GM18909 (cell line): ENCODE data around the gene OSBP2.

ENCODE experiments used
- ATAC-seq: cut with Tn5 transposase; IDR thresholded peaks from one replicate; pipeline ENCODE4 v1.9.1; 2021; ENCODE audit warnings: mild to moderate bottlenecking; ENCODE audit not compliant: unreplicated experiment, poor library complexity

OSBP2 gene

DNA sequence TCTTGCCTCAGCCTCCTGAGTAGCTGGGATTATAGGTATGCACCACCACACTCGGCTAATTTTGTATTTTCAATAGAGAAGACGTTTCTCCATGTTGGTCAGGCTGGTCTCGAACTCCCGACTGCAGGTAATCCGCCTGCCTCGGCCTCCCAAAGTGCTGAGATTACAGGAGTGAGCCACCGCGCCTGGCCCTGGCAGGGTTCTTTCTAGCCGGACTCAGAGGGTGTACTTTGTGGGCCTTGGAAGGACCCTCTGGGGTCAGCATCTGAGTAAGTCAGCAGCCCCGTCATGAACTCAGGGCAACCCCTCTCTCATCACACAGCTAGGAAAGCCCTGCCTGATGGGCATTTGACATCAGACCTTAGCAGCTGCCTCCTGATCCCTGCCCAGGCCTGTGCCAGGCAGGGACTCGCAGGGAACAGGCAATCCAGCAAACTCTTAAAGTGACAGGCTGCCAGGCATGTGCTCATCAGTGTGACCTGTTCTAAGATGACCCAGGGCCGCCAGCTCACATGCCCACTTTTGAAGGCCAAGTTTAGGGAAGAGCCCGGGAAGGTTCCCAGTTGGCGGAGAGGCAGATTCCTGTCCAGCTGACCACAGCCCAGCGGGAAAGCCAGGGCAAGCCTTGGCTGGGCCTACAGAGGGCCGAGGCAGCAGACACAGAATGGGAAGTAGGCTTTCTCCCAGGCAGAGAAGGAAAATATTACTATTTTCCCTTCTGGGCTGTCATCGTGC, 181.0 kb downstream of the OSBP2 start:
- ATAC-seq, result no peak

DNA sequence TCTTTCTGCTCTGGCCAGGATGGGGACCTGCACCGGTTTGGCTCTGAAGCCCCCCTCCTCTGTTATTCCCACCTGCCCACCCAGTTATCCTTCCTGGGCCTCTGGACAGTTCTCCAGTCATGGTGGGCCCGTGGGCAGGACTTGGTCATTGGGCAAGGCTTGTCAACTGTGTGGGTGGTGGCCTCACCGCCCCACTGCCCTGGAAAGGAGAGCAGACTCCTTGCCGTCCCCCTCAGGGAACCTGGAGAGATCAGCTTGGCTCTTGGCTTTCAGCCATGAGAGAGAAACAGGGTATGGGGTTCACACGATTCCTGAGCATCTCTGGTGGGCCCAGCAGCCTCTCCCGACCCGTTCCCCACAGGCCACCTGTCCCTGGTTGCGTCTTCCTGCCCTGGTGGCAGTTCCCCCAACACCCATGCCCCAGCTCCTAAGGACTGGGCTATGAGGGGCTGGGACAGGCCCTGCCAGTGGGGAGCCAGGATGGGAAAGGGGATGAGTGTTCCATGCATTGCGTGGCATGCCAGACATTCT, 181.6 kb downstream of the OSBP2 start:
- no peak for ATAC-seq

DNA sequence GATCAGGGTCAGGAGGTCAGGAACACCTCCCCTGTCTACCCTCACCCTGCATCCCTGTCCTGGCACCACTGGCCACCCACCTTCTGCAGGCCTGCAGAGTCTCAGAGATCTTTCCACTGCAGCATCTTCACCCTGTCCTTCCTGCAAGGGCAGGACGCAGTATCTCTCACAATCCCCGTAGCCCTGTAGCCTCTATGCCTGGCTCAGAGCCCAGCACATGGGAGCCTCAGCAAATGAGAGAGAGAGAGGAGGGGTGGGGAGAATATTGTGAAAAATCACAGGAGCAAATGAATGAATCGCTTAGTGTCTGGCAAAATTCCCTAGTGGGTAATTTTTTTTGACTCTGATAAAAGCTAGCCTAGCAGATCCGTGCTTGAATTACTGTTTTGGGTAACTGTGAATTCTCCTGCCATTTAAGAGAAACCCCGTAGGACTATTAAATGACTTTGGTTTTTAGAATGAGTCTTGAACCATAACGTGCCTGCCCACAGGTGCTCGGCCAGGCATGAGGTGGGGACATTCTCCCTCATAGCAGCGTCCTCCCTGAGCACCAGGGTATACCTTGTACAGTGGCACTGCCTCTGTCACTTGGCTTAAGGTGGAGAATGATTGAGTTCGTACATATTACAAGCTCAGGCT, 182.4 kb downstream of the OSBP2 start:
- ATAC-seq, result no peak

DNA sequence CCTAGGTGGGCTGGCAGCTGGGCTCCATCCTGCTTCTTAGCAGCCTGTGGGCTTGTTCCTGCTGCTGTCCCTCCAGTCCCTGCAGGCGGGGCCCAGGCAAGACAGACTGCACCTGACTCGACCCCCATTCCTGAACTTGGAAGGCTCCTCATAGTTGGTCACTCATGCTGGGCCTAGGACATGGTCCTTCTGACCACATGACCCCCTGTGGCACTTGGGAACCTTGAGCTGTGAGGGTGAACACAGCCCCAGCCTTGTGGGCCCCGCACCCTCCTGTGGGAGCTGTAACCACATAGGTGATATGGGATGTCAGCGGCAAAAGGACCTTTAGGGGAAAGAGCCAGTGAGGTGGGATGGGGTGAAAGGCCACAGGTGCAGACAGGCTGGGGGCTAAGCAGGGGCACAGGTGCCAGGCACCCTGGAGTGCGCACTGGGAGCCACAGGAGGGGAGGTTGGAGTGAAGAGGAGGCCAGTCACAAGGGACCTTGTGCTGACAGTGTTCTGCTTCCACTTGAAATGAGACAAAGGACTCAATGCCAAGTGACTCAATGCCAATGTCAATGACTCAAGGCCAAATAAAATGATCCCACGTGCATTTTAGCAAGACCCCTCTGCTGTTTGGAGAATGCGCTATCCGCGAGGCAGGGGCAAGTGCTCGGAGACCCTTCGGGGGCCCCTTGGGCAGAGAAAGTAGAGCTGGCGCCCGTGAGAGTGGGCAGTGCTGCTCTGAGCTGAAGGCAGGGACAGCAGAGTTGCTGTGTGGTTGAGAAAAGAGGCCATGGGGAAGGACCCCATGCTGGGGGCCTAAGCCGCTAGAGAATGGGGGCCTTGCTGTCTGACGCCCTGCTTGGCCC, 183.2 kb downstream of the OSBP2 start:
- ATAC-seq, result no peak

DNA sequence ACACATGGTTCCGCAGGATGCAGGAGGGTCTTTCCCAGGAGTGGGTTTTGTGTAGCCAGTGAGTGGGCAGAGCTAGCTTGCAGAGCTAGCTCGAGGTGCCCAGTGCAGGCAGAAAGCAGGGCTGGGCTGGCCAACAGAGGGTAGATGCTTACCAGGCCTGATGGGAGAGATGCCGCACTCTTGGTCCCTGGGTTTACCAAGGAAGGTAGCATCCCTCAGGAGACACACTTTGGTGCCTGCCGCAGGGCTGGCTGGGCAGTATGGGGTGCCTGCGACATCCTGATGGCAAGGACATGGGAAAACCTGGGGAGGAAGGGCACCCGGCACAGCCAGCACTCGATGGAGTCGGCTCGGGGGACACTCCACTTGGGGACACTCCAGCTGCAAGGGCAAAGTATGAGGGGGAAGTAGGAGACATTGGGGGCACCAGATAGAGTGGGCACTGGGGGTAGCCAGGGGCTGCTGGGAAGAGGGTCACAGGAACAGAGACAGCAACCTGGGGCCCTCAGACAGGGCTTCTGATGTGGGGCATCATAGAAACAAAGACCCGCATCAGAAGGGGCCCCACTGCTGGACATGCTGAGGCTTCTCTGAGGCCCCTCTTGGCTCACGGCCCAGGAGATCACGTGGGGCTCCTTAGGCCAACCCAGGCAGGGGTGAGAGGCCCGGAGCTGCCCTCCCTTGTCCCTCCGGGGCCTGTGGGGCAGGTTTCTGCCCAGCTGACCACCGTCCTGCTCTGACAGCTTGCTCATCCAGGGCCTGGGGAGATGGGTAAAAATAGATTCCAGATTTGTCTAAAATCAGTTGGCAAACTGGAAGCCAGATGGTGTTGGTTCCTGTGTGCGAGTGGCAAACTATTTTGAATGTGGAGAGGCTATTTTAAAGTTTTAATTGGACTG, 184.1 kb downstream of the OSBP2 start:
- no peak for ATAC-seq

DNA sequence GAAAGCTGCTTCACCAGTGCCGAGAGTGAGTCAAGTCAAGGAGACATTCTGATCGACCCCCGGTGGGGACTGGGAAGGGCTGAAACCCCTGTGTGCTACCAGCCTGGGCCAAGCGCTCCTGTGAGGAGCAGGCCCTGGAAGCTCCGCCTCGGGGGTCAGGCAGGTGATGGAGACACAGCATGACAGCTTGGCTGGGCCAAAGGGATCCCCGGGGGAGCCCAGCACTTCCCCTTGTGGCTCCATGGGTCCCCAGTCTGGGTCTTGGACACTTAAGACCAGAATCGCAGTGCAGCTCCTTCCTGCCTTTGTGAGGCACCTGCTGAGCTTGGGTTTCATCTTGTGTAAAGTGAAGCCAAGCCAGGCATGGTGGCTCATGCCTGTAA, 184.7 kb downstream of the OSBP2 start:
- no peak for ATAC-seq

DNA sequence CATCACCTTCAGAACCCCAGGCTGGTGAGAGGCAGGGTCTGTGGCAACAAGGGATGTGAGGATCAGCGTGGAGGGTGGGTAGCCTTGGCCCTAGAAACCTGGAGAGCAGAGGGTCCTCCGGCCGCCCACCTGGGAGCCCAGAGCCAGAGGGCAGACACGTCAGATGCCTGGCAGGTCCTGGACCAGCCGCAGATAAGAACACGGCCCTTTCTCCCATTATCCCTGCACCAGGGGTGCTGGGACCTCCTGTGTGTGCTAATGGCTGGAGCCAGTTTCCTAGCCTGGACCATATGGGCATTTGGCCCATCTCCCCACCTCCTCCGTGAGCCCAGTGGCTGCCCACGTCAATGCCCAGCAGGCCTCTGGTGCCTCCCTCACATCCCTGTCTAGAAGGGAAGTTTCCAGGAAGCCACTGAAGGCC, 185.5 kb downstream of the OSBP2 start:
- no peak for ATAC-seq

DNA sequence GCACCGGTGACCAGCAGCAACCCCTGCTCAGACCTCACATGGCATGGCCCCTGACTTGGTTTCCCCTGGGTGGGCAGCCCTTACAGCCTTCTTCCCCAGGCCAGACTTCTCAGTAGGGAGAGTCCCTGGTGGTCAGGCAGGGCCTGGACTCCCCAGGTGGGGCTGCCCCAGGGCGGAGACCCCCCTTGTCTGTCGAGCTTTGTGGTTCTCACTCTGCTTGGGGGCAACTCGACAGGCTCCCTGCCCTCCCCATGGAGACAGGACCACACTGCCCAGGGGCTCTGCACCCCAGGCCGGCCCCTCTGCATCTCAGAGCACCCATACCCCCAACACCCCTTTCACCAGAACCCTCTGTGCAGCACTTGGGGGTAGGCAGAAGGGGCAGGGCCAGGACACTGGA, 186.2 kb downstream of the OSBP2 start:
- no peak for ATAC-seq

DNA sequence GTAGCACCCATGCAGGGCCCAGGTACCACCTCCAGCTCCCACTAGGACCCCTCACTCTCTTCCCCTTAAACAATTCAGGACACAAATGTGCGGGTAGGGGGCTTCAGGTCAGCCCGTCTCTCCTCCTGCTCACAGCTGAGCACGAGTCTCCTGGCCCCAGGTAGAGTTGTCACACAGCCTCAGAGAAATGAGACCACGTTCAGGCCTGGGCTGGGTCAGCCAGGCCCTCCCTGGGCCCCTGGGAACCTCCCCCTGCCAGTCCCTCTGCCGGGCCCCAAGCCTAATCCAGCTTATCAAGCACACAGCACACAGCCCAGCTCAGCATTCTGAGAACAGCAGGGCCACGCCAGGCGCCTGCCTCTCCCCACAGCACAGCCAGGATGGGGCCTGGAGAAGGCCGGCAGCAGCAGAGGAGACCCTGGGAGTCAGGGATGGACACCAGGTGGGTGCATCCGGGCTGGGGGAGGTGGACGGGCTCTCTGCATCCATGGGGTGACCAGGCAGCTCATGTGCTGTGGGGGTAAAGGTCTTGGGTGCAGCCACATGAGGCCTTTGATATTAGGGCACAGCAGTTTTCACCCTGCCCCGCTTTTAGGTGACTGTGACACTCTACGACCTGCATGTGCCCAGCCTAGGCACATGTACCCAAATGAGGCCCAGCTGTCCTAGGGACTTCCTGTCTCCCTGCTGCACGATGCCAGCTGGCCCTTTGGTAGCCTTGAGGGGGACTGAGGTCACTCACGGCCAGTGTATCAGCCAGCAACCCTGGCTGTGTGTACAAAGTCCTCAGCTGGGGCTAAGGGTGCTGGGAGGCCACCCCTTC, 186.9 kb downstream of the OSBP2 start:
- ATAC-seq, result no peak

DNA sequence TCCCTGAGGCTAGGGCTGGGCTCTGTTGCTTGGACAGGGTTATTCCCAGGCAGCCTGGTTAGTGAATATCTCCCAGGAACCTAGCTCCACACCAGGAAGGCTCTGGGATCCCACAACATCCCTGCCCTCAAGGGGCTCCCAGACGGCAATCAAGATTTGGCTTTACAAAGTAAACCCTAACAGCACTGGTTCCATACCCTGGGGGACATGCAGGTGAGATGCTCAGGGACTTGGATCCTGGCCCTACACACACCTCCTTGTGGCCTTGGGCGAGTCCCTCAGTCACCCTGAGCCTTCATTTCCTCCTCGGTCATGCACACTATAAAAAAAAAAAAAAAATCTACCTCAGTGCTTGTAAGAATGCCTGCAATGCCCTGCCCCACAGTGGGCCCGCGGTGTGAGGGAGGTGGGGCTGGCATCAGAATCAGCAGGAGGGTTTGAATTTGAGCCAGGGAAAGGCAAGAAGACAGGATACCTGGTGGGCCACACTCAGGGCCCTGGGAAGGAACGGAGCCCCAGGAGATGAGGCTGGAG, 187.6 kb downstream of the OSBP2 start:
- no peak for ATAC-seq

DNA sequence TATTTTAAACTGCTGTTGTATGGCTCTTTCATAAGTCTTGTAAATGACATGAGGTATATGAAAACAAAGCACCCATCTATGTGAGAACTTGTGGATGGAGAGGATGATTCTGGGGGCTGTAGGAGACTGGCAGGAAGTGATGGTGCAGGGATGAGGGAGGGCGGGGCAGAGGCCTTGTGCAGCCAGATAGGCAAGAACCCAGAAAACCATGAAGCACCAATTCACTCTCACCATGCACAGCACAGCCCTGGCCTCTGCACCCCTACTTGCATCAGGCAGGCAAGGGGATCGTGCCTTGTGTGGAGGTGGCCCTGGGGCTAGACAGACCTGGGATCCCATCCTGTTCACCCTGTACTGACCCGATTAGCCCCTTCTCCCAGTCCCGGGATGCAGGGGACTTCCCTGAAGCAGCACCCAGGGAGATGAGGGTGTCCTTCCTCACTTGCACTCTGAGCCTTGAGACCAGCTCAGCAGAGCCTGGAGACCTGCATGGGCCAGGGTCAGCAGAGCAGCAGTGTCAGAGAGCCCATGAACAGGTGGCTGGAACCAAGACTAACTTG, 188.4 kb downstream of the OSBP2 start:
- no peak for ATAC-seq

DNA sequence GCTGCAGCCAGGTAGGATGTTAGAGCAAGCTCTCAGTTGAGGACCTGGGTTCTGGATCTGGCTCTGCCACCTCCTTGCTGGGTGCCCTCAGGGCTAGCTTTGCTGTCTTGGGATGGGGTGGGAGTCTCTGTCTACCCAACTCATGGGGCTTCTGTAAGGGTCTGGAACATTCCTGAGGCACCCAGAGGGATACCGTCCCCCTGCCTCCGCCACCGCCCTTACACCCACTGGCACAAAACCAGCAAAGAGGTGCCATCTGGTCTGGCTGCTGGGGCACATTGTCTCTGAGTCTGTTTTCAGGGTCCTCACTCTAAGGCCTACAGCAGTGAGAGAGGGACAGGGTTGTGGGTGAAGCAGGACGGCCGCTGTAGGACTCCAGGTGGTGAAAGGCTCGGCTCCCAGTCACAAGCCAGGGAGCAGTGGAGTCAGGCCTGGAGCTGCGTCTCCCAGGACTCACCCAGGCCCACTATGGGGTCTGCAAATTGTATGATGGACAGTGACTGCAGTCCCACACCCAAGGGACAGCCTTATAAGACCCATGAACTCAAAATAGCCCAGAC, 189.0 kb downstream of the OSBP2 start:
- no peak for ATAC-seq

DNA sequence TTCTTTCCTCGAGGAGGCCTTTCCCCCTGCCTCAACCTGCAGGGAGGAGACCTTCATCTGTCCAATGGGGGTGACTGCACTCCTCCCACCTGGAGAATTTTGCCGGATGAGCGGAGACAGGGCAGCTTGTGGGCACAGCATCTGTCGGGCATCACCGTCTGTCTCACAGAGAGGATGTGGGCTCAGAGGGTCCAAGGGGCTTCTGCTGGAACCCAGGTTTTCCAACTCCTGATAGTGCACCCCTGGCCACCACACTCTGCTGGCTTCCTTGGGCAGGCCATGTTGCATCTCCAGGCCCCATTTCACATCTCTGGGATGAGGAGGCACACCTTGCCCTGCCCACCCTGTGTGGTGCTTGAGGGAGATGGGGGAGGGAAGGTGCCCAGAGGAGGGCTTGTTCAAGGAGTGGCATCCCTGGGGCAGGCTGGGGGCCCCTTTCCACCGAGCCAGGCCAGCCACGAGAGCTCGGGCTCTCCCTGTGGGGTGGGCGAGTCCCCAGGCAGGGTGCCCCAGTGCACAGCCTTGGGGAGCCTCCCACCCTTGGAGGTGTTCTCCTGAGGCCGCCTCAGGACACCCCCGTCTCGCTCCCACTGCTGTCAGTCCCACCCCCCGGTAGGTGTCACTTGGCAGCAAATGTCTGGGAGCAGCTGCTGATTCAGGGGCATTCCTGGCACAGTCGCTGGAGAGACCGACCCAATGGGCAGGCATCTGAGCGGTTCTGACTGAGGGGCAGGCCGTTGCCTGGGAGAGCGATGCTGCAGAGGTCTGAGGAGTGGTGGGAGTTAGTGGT, 189.7 kb downstream of the OSBP2 start:
- ATAC-seq, result no peak

DNA sequence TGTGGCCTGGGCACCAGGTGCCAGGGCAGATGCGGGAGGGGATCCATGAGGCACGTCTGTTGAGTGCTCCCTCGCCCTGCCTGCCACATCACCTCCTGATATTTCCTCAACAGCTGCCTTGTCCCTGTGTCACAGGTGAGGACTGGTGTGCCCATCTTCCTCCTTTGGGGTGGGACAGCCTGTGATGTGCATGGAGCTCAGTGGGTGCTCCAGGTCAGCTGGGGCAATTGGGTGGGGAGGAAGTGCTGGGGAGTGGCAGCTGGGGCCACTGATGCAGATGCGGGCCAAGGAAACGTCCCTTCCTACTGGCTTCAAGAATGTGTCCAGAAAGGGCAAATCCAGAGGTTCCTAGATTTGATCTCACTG, 190.3 kb downstream of the OSBP2 start:
- ATAC-seq, result no peak

DNA sequence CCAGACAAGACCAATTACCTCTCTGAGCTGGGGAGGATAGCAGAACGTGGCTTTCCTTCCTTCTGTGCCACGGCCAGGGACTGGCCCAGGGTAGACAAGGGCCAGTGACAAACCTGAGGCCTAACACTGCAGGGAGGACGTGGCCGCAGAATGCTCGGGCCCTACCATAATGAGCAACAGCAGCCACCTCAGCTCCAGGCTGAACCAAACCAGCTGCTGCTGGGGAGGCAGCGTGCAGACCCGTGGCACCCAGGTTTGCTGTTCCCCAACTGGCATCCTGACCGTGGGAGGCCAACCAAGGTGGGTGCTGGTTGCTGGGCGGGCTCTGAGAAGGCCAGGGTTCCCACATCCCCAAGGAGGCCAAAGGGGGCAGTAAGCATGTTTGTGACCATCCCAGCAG, 190.9 kb downstream of the OSBP2 start:
- no peak for ATAC-seq

DNA sequence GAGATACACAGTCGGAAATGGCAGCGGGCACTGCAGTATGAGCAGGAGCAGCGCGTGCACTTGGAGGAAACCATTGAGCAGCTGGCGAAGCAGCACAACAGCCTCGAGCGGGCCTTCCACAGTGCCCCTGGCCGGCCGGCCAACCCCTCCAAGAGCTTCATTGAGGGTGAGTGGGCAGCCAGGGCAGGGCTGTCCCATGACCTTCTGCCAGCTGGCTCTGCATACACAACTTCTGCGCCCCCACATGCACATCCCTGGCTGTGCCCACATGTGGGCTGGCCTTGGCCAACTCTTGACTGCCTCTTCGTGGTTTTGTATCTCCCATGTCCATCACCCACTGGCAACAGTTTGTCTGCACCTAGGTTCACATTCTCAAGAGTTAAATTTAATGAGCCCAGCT, 192.8 kb downstream of the OSBP2 start:
- ATAC-seq, result no peak

DNA sequence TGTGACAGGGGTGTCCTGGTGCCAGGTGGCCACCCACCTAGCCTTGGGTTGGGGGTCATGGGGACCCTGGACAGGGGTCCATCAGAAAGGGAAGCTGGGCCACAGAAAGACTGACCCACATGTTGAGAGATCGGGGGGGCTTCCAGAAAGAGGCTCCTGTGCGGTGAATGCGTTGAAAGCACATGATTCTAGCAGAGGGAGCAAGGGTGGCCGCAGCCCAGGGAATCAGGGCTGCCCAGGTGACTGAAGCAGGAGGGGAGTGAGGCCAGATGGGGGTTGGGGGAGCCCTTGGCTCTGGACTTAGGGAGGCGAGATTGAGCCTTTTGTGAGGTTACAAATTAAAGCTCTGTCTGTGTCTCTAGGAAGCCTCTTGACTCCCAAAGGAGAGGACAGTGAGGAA, 193.2 kb downstream of the OSBP2 start:
- no peak for ATAC-seq
